SH-SY5Y (cell line): Measurements from ENCODE around the gene RAB32.

Experiments
- GATA2 ChIP-seq: IDR thresholded peaks from 2 replicates; pipeline ENCODE4 v1.6.1; 2011; ENCODE audit warnings: mild to moderate bottlenecking, low read depth, low read length
- GATA3 ChIP-seq: IDR thresholded peaks from 2 replicates; pipeline ENCODE4 v1.6.1; 2011; ENCODE audit warnings: low read depth, mild to moderate bottlenecking, low read length, moderate library complexity

GRCh38 chr6:146515212-146515611 lies 28.4 kb upstream of the RAB32 start:
- TF ChIP-seq GATA2 (no peak), GATA3 (no peak)
